Fibroblast of lung (primary cell): Measurements from ENCODE around the gene GPATCH3.

Source experiments
- EZH2 ChIP-seq: IDR thresholded peaks from 2 replicates; pipeline ENCODE4 v1.5.1; 2012; ENCODE audit warnings: low read length, control low read depth, mild to moderate bottlenecking; ENCODE audit errors: missing control alignments
- TF ChIP-seq, protein P1 (sequence below), 2 donors: IDR thresholded peaks in 1 of 2; conservative IDR thresholded peaks in 1 of 2; 1 replicate in 1 of 2; 2 replicates in 1 of 2; pipeline ENCODE4 v1.5.1; 2011 to 2012; ENCODE audit warnings: low read length in 2 of 2, control low read depth in 1 of 2, inconsistent platforms in 1 of 2, low read depth in 1 of 2, mild to moderate bottlenecking in 1 of 2

GRCh38 chr1:26932531-26932930, 32.3 kb upstream of the GPATCH3 start:
- TF ChIP-seq, protein P1, sequence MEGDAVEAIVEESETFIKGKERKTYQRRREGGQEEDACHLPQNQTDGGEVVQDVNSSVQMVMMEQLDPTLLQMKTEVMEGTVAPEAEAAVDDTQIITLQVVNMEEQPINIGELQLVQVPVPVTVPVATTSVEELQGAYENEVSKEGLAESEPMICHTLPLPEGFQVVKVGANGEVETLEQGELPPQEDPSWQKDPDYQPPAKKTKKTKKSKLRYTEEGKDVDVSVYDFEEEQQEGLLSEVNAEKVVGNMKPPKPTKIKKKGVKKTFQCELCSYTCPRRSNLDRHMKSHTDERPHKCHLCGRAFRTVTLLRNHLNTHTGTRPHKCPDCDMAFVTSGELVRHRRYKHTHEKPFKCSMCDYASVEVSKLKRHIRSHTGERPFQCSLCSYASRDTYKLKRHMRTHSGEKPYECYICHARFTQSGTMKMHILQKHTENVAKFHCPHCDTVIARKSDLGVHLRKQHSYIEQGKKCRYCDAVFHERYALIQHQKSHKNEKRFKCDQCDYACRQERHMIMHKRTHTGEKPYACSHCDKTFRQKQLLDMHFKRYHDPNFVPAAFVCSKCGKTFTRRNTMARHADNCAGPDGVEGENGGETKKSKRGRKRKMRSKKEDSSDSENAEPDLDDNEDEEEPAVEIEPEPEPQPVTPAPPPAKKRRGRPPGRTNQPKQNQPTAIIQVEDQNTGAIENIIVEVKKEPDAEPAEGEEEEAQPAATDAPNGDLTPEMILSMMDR (conservative IDR thresholded peaks at IDR 0.05 in 1 of 2, IDR thresholded peaks at IDR 0.05 in 1 of 2; ENCODE audit: low read depth in 1 of 2, low read length in 2 of 2) = no peak
- TF ChIP-seq EZH2 = no peak
